ENCODE data around the gene TCF4.

Gene TCF4

GRCh38 chr18:55237660-55238059 is 350.3 kb downstream of the TCF4 start:
- Histone ChIP-seq H3K9ac (ENCODE audit: low read length) (no peak overlapping the region), H3K27ac (ENCODE audit: low read length) (no peak overlapping the region), H3K36me3 (ENCODE audit: control insufficient read depth, low read depth, low read length) (peaks cover 19% of the 10 kb centered on the region), H3K9me3 (ENCODE audit: control insufficient read depth, low read depth, low read length) (no peaks in the 10 kb centered on the region), H3K4me1 (ENCODE audit: control insufficient read depth, low read depth, low read length) (no peaks in the 10 kb centered on the region), H3K4me3 (ENCODE audit: low read length) (no peak overlapping the region), H3K27me3 (ENCODE audit: control insufficient read depth, insufficient read depth, low read length) (no peaks in the 10 kb centered on the region)

GRCh38 chr18:55236150-55236931 is 351.7 kb downstream of the TCF4 start:
- H3K4me3 ChIP-seq (ENCODE audit: low read length): no peak overlapping the region
- no peaks in the 10 kb centered on the region for H3K27me3 ChIP-seq (ENCODE audit: control insufficient read depth, insufficient read depth, low read length)
- no peak overlapping the region for H3K9ac ChIP-seq (ENCODE audit: low read length)
- no peak overlapping the region for H3K27ac ChIP-seq (ENCODE audit: low read length)
- no peaks in the 10 kb centered on the region for H3K4me1 ChIP-seq (ENCODE audit: control insufficient read depth, low read depth, low read length)
- no peaks in the 10 kb centered on the region for H3K9me3 ChIP-seq (ENCODE audit: control insufficient read depth, low read depth, low read length)
- H3K36me3 ChIP-seq (ENCODE audit: control insufficient read depth, low read depth, low read length): peaks cover 27% of the 10 kb centered on the region

- peaks cover 28% of the 10 kb centered on the region for H3K36me3 ChIP-seq (ENCODE audit: control insufficient read depth, low read depth, low read length)
- H3K9ac ChIP-seq (ENCODE audit: low read length): no peak overlapping the region
- H3K9me3 ChIP-seq (ENCODE audit: control insufficient read depth, low read depth, low read length): no peaks in the 10 kb centered on the region
- H3K27me3 ChIP-seq (ENCODE audit: control insufficient read depth, insufficient read depth, low read length): no peaks in the 10 kb centered on the region
- no peak overlapping the region for H3K27ac ChIP-seq (ENCODE audit: low read length)
- no peaks in the 10 kb centered on the region for H3K4me1 ChIP-seq (ENCODE audit: control insufficient read depth, low read depth, low read length)
- H3K4me3 ChIP-seq (ENCODE audit: low read length): no peak overlapping the region
Observed at GRCh38 chr18:55235094-55235461, 352.9 kb downstream of the TCF4 start.

- H3K27ac ChIP-seq (ENCODE audit: low read length): no peak overlapping the region
- no peaks in the 10 kb centered on the region for H3K9me3 ChIP-seq (ENCODE audit: control insufficient read depth, low read depth, low read length)
- no peak overlapping the region for H3K9ac ChIP-seq (ENCODE audit: low read length)
- H3K4me3 ChIP-seq (ENCODE audit: low read length): no peak overlapping the region
- peaks cover 28% of the 10 kb centered on the region for H3K36me3 ChIP-seq (ENCODE audit: control insufficient read depth, low read depth, low read length)
- no peaks in the 10 kb centered on the region for H3K4me1 ChIP-seq (ENCODE audit: control insufficient read depth, low read depth, low read length)
- H3K27me3 ChIP-seq (ENCODE audit: control insufficient read depth, insufficient read depth, low read length): no peaks in the 10 kb centered on the region
Observed at GRCh38 chr18:55234366-55235093, 353.5 kb downstream of the TCF4 start.

GRCh38 chr18:55233857-55234256 is 354.1 kb downstream of the TCF4 start:
- H3K27me3 ChIP-seq (ENCODE audit: control insufficient read depth, insufficient read depth, low read length): no peaks in the 10 kb centered on the region
- H3K27ac ChIP-seq (ENCODE audit: low read length): no peak overlapping the region
- no peak overlapping the region for H3K4me3 ChIP-seq (ENCODE audit: low read length)
- H3K9ac ChIP-seq (ENCODE audit: low read length): no peak overlapping the region
- no peaks in the 10 kb centered on the region for H3K4me1 ChIP-seq (ENCODE audit: control insufficient read depth, low read depth, low read length)
- H3K36me3 ChIP-seq (ENCODE audit: control insufficient read depth, low read depth, low read length): peaks cover 28% of the 10 kb centered on the region
- H3K9me3 ChIP-seq (ENCODE audit: control insufficient read depth, low read depth, low read length): no peaks in the 10 kb centered on the region

GRCh38 chr18:55232506-55232905 is 355.5 kb downstream of the TCF4 start:
- Histone ChIP-seq H3K36me3 (ENCODE audit: control insufficient read depth, low read depth, low read length) (peaks cover 38% of the 10 kb centered on the region), H3K4me3 (ENCODE audit: low read length) (no peak overlapping the region), H3K9ac (ENCODE audit: low read length) (no peak overlapping the region), H3K27ac (ENCODE audit: low read length) (no peak overlapping the region), H3K27me3 (ENCODE audit: control insufficient read depth, insufficient read depth, low read length) (no peaks in the 10 kb centered on the region), H3K4me1 (ENCODE audit: control insufficient read depth, low read depth, low read length) (no peaks in the 10 kb centered on the region), H3K9me3 (ENCODE audit: control insufficient read depth, low read depth, low read length) (no peaks in the 10 kb centered on the region)

GRCh38 chr18:55229682-55230081 is 358.3 kb downstream of the TCF4 start:
- no peaks in the 10 kb centered on the region for H3K9me3 ChIP-seq (ENCODE audit: control insufficient read depth, low read depth, low read length)
- H3K27ac ChIP-seq (ENCODE audit: low read length): no peak overlapping the region
- peaks cover 45% of the 10 kb centered on the region for H3K36me3 ChIP-seq (ENCODE audit: control insufficient read depth, low read depth, low read length)
- no peak overlapping the region for H3K9ac ChIP-seq (ENCODE audit: low read length)
- no peak overlapping the region for H3K4me3 ChIP-seq (ENCODE audit: low read length)
- H3K4me1 ChIP-seq (ENCODE audit: control insufficient read depth, low read depth, low read length): no peaks in the 10 kb centered on the region
- H3K27me3 ChIP-seq (ENCODE audit: control insufficient read depth, insufficient read depth, low read length): no peaks in the 10 kb centered on the region

- Histone ChIP-seq H3K4me3 (ENCODE audit: low read length) (no peak overlapping the region), H3K9me3 (ENCODE audit: control insufficient read depth, low read depth, low read length) (no peaks in the 10 kb centered on the region), H3K4me1 (ENCODE audit: control insufficient read depth, low read depth, low read length) (no peaks in the 10 kb centered on the region), H3K27me3 (ENCODE audit: control insufficient read depth, insufficient read depth, low read length) (no peaks in the 10 kb centered on the region), H3K36me3 (ENCODE audit: control insufficient read depth, low read depth, low read length) (peaks cover 39% of the 10 kb centered on the region), H3K9ac (ENCODE audit: low read length) (no peak overlapping the region), H3K27ac (ENCODE audit: low read length) (no peak overlapping the region)
Observed at GRCh38 chr18:55228707-55229106, 359.3 kb downstream of the TCF4 start.

GRCh38 chr18:55228191-55228590 is 359.8 kb downstream of the TCF4 start:
- peaks cover 35% of the 10 kb centered on the region for H3K36me3 ChIP-seq (ENCODE audit: control insufficient read depth, low read depth, low read length)
- no peaks in the 10 kb centered on the region for H3K9me3 ChIP-seq (ENCODE audit: control insufficient read depth, low read depth, low read length)
- no peak overlapping the region for H3K9ac ChIP-seq (ENCODE audit: low read length)
- H3K4me3 ChIP-seq (ENCODE audit: low read length): no peak overlapping the region
- no peaks in the 10 kb centered on the region for H3K27me3 ChIP-seq (ENCODE audit: control insufficient read depth, insufficient read depth, low read length)
- no peak overlapping the region for H3K27ac ChIP-seq (ENCODE audit: low read length)
- no peaks in the 10 kb centered on the region for H3K4me1 ChIP-seq (ENCODE audit: control insufficient read depth, low read depth, low read length)

- H3K36me3 ChIP-seq (ENCODE audit: control insufficient read depth, low read depth, low read length): peaks cover 31% of the 10 kb centered on the region
- no peak overlapping the region for H3K4me3 ChIP-seq (ENCODE audit: low read length)
- no peaks in the 10 kb centered on the region for H3K4me1 ChIP-seq (ENCODE audit: control insufficient read depth, low read depth, low read length)
- H3K9ac ChIP-seq (ENCODE audit: low read length): no peak overlapping the region
- H3K27ac ChIP-seq (ENCODE audit: low read length): no peak overlapping the region
- no peaks in the 10 kb centered on the region for H3K27me3 ChIP-seq (ENCODE audit: control insufficient read depth, insufficient read depth, low read length)
- H3K9me3 ChIP-seq (ENCODE audit: control insufficient read depth, low read depth, low read length): no peaks in the 10 kb centered on the region
Observed at GRCh38 chr18:55227771-55228170, 360.2 kb downstream of the TCF4 start.

- Histone ChIP-seq H3K27me3 (ENCODE audit: control insufficient read depth, insufficient read depth, low read length) (no peaks in the 10 kb centered on the region), H3K9ac (ENCODE audit: low read length) (no peak overlapping the region), H3K4me1 (ENCODE audit: control insufficient read depth, low read depth, low read length) (no peaks in the 10 kb centered on the region), H3K9me3 (ENCODE audit: control insufficient read depth, low read depth, low read length) (no peaks in the 10 kb centered on the region), H3K27ac (ENCODE audit: low read length) (no peak overlapping the region), H3K36me3 (ENCODE audit: control insufficient read depth, low read depth, low read length) (peaks cover 22% of the 10 kb centered on the region), H3K4me3 (ENCODE audit: low read length) (no peak overlapping the region)
Observed at GRCh38 chr18:55226044-55226443, 361.9 kb downstream of the TCF4 start.

Data from iPS-18a (cell line).